Activated CD4-positive, alpha-beta T cell treated with anti-CD3 and anti-CD28 coated beads, Interleukin-2, amount 10 ng/mL, durations not matched to agents 7 days and 5 days (primary cell): Measurements from ENCODE around the gene ZBTB48. TPM values are rescaled to one million over a fixed set of nuclear protein-coding genes. Genes with fewer than 3 reads are reported as not detected.
"Not testable (repeated sequence)": the region's sequence is repeated elsewhere in the genome, so short reads cannot be mapped to it uniquely, and the experiment has no call there.

Experiments
- CTCF ChIA-PET: fragments of 350-600 bp; sonication (Branson Sonifier 250); formaldehyde crosslinking; loops from one replicate; lab custom pipeline; 2021; ENCODE audit warnings: antibody characterized with exemption; lab: Charles Lee
- POLR2A ChIA-PET: fragments of 350-600 bp; sonication (Branson Sonifier 250); formaldehyde crosslinking; loops from one replicate; lab custom pipeline; 2021; ENCODE audit warnings: antibody characterized with exemption; lab: Charles Lee
- DNase-seq: peaks from one replicate; pipeline ENCODE4 v3.0.0-alpha.2; 2020
- H3K27ac Mint-ChIP-seq: one replicate; pipeline ENCODE4 v1.8.0; 2021; ENCODE audit warnings: mild to moderate bottlenecking, moderate library complexity, mixed read lengths
- H3K27me3 Mint-ChIP-seq: one replicate; pipeline ENCODE4 v1.8.0; 2021; ENCODE audit warnings: mixed read lengths
- H3K36me3 Mint-ChIP-seq: one replicate; pipeline ENCODE4 v1.8.0; 2021; ENCODE audit warnings: low read depth, mixed read lengths
- H3K4me1 Mint-ChIP-seq: one replicate; pipeline ENCODE4 v1.8.0; 2021; ENCODE audit warnings: mixed read lengths
- H3K4me3 Mint-ChIP-seq: one replicate; pipeline ENCODE4 v1.8.0; 2021; ENCODE audit warnings: mild to moderate bottlenecking, moderate library complexity, mixed read lengths
- H3K9me3 Mint-ChIP-seq: one replicate; pipeline ENCODE4 v1.8.0; 2021; ENCODE audit warnings: mixed read lengths
- total RNA-seq, 2 experiments: library from RNA; stranded (reverse); gene quantifications; one replicate each; pipeline ENCODE4 v1.2.3, GENCODE V29; 2021

ZBTB48 gene
- total RNA-seq, 2 experiments from 2014 or later = 40.4 to 42.9 TPM

DNA sequence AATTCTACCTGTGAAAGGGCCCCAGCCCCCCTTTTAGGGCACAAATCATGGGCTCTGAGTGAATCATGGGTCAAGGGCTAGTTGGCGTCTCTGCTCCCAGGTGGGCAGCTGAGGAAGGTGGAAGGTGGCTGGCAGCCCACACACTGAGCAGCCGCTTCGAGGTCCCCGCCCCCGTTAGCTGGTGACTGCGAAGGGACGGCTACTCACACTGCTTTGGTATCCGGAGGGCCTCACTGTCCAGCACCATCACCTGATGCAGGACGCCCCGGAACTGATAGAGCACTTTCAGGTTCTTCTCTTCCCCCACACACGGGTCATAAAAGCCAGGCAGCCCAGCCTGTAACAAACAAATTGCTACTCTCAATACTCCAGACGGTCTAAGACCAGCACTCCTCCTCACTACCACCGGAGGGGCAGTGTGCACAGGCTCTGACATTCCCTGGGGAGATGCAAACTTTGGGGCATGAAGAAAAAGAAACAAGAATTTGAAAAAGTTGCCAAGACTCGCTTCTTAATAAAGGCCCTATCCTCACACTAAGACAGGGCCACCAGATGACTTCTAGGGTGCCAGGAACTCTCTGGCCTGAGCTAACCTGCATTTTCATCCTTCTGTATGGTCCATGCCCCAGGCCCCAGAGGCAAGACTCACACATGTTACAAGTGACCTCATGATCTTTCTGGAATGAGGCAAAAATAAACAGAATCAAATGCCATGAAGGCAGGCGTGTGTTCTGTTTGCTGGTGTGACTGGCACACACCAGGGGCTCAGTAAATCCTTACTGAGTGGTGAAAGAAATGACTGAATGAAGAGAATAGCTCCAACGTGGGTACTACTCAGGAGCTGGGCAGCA, 56.3 kb downstream of the ZBTB48 start:
- Mint-ChIP-seq H3K4me3 (no peak overlapping the region), H3K27ac (no peak overlapping the region), H3K9me3 (no peaks in the 10 kb centered on the region), H3K27me3 (no peaks in the 10 kb centered on the region), H3K36me3 (peaks cover 19% of the 10 kb centered on the region), H3K4me1 (no peaks in the 10 kb centered on the region)
- ChIA-PET CTCF (interaction anchor here (1.2 to 1.5 kb wide), 2 partner anchors 9 to 32 kb away, joined by 4 to 8 read pairs; no protein-coding TSS in a partner anchor), POLR2A (no interaction called here)
- DNase-seq = no peak

DNA sequence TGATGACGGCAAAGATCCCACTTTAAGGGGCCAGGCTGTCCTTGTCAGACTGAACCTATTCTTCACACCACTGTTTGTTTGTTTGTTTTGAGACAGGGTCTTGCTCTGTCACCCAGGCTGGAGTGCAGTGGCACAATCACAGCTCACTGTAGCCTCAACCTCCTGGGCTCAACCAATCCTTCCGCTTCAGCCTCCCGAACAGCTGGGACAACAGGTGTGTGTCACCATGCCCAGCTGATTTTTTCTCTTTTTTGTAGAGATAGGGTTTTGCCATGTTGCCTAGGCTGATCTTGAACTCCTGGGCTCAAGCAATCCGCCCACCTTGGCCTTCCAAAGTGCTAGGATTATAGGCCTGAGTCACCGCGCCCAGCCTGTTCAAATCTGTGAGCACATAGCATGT, 57.0 kb downstream of the ZBTB48 start:
- H3K4me1 Mint-ChIP-seq, H3K9me3 Mint-ChIP-seq, H3K27me3 Mint-ChIP-seq, H3K4me3 Mint-ChIP-seq, DNase-seq, H3K27ac Mint-ChIP-seq, POLR2A ChIA-PET: not testable (repeated sequence)
- peaks cover 19% of the 10 kb centered on the region for H3K36me3 Mint-ChIP-seq
- CTCF ChIA-PET = interaction anchor here (1.2 to 1.5 kb wide), 2 partner anchors 9 to 32 kb away, joined by 4 to 8 read pairs; no protein-coding TSS in a partner anchor

DNA sequence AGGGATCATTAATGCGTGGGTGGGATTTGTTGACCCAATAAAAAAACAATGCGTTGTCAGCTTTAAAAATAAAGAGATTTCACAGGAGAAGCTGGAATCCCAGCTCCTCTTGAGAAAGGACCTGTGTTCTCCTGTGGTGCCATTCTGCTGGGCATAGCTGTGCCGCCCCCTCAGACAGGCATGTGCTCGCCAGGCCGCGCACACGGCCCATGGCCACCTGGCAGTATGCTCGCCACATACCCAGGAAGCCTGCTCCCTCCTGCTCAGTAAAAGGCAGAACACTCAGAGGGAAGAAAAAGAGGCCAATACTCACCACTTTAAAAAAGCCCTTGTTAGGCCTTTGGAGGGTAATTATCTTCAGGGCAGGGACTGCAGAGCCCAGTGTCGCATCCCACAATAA, 58.0 kb downstream of the ZBTB48 start:
- H3K27ac Mint-ChIP-seq = no peak overlapping the region
- H3K36me3 Mint-ChIP-seq = peaks cover 19% of the 10 kb centered on the region
- ChIA-PET POLR2A (no interaction called here), CTCF (no interaction called here)
- no peak overlapping the region for H3K4me3 Mint-ChIP-seq
- no peaks in the 10 kb centered on the region for H3K27me3 Mint-ChIP-seq
- H3K9me3 Mint-ChIP-seq = no peaks in the 10 kb centered on the region
- H3K4me1 Mint-ChIP-seq = no peaks in the 10 kb centered on the region
- no peak for DNase-seq

DNA sequence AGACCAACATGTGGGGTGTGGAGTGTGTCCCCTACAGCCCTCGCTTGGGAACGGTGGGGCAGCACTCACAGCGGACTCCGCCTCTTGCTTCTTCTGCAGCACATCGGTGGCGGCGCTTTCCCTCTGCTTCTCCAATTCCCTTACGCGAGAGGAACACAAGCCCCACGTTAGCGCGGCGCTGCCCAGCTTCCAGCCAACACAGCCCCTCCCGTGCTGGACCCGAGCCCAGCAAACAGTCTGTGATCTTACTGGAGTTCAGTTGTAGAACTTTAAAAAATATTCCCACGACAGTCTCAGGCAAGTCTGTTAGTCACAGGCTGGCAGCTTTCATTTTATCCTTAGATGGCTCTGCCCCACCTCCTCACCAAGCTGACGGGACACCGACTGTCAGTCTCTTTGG, 58.4 kb downstream of the ZBTB48 start:
- H3K36me3 Mint-ChIP-seq = peaks cover 16% of the 10 kb centered on the region
- no peaks in the 10 kb centered on the region for H3K9me3 Mint-ChIP-seq
- no peaks in the 10 kb centered on the region for H3K27me3 Mint-ChIP-seq
- H3K4me1 Mint-ChIP-seq = no peaks in the 10 kb centered on the region
- POLR2A ChIA-PET = no interaction called here
- no peak overlapping the region for H3K4me3 Mint-ChIP-seq
- DNase-seq = no peak
- CTCF ChIA-PET = no interaction called here
- H3K27ac Mint-ChIP-seq = no peak overlapping the region

Other genes with a start within 250 kb of the ZBTB48 start
- gene ACOT7, start 186.2 kb upstream of the ZBTB48 start, total RNA-seq = 100 to 1,000 TPM; 101 TPM
- under 1 TPM; 0.21 to 0.30 TPM for gene HES2, start 160.1 kb upstream of the ZBTB48 start, total RNA-seq
- gene ESPN, start 155.2 kb upstream of the ZBTB48 start, total RNA-seq = under 1 TPM; 0.56 to 0.77 TPM
- 10 to 100 TPM; 88.5 to 92.8 TPM for gene TNFRSF25, start 113.8 kb upstream of the ZBTB48 start, total RNA-seq
- gene PLEKHG5, start 88.3 kb upstream of the ZBTB48 start, total RNA-seq = 1 to 10 TPM; 1.3 to 1.8 TPM
- 10 to 100 TPM; 42.7 to 44.5 TPM for gene NOL9, start 25.5 kb upstream of the ZBTB48 start, total RNA-seq
- gene TAS1R1, start 24.7 kb upstream of the ZBTB48 start, total RNA-seq = not detected
- 10 to 100 TPM; 17.3 to 20.0 TPM for gene KLHL21, start 22.9 kb downstream of the ZBTB48 start, total RNA-seq
- 10 to 100 TPM; 12.4 to 12.5 TPM for gene PHF13, start 33.7 kb downstream of the ZBTB48 start, total RNA-seq
- gene THAP3, start 44.9 kb downstream of the ZBTB48 start, total RNA-seq = 10 to 100 TPM; 18.2 to 19.5 TPM
- gene DNAJC11, start 121.8 kb downstream of the ZBTB48 start, total RNA-seq = 10 to 100 TPM; 43.0 to 52.1 TPM
- 10 to 100 TPM; 39.3 to 48.8 TPM for gene CAMTA1, start 205.5 kb downstream of the ZBTB48 start, total RNA-seq